Neural crest cell (in vitro differentiated cells): ENCODE measurements around the gene DLG3. TPM values are rescaled to one million over a fixed set of nuclear protein-coding genes. Genes with fewer than 3 reads are reported as not detected.

Experiments used
- DNase-seq: peaks from one replicate; pipeline ENCODE4 v3.0.0; 2021; ENCODE audit warnings: low read depth, mixed read lengths, low spot score
- H3K27ac Mint-ChIP-seq: one replicate; pipeline ENCODE4 v1.8.0; 2021; ENCODE audit warnings: mild to moderate bottlenecking, mixed read lengths; ENCODE audit not compliant: unreplicated experiment
- H3K27me3 Mint-ChIP-seq: 2 replicates; pipeline ENCODE4 v1.8.0; 2021; ENCODE audit warnings: low read depth, mild to moderate bottlenecking, mixed read lengths
- H3K36me3 Mint-ChIP-seq: 2 replicates; pipeline ENCODE4 v1.8.0; 2021; ENCODE audit warnings: low read depth, mild to moderate bottlenecking, mixed read lengths
- H3K4me1 Mint-ChIP-seq: 2 replicates; pipeline ENCODE4 v1.8.0; 2021; ENCODE audit warnings: mixed read lengths
- H3K4me3 Mint-ChIP-seq: one replicate; pipeline ENCODE4 v1.8.0; 2021; ENCODE audit warnings: mild to moderate bottlenecking, mixed read lengths
- H3K9me3 Mint-ChIP-seq: 2 replicates; pipeline ENCODE4 v1.8.0; 2021; ENCODE audit warnings: mixed read lengths
- CTCF ChIP-seq: fragments of 200-600 bp; sonication (generic); conservative IDR thresholded peaks from 2 replicates; pipeline ENCODE4 v1.5.0; 2021; ENCODE audit warnings: antibody characterized with exemption, mild to moderate bottlenecking
- total RNA-seq: library from RNA; stranded (reverse); gene quantifications from 2 replicates; pipeline ENCODE4 v1.2.1, GENCODE V29; 2021

Gene DLG3
- total RNA-seq, 1 donor from 2014 or later, result 54.3 TPM

- DNase-seq, result no peak
- H3K36me3 Mint-ChIP-seq, result peaks cover 15% of the 10 kb centered on the region
- H3K4me3 Mint-ChIP-seq, result no peak overlapping the region
- no peaks in the 10 kb centered on the region for H3K9me3 Mint-ChIP-seq
- no peak overlapping the region for H3K27ac Mint-ChIP-seq
- no peaks in the 10 kb centered on the region for H3K27me3 Mint-ChIP-seq
- peaks cover 50% of the 10 kb centered on the region for H3K4me1 Mint-ChIP-seq
- TF ChIP-seq CTCF, result no peak
Measured at GRCh38 chrX:70479922-70480659, 35.5 kb downstream of the DLG3 start.

- Mint-ChIP-seq H3K4me1 (peaks cover 50% of the 10 kb centered on the region), H3K27ac (no peak overlapping the region), H3K9me3 (no peaks in the 10 kb centered on the region), H3K36me3 (peaks cover 12% of the 10 kb centered on the region), H3K27me3 (no peaks in the 10 kb centered on the region), H3K4me3 (no peak overlapping the region)
- no peak for TF ChIP-seq CTCF
- no peak for DNase-seq
Measured at GRCh38 chrX:70480660-70481018, 36.0 kb downstream of the DLG3 start.

DNA sequence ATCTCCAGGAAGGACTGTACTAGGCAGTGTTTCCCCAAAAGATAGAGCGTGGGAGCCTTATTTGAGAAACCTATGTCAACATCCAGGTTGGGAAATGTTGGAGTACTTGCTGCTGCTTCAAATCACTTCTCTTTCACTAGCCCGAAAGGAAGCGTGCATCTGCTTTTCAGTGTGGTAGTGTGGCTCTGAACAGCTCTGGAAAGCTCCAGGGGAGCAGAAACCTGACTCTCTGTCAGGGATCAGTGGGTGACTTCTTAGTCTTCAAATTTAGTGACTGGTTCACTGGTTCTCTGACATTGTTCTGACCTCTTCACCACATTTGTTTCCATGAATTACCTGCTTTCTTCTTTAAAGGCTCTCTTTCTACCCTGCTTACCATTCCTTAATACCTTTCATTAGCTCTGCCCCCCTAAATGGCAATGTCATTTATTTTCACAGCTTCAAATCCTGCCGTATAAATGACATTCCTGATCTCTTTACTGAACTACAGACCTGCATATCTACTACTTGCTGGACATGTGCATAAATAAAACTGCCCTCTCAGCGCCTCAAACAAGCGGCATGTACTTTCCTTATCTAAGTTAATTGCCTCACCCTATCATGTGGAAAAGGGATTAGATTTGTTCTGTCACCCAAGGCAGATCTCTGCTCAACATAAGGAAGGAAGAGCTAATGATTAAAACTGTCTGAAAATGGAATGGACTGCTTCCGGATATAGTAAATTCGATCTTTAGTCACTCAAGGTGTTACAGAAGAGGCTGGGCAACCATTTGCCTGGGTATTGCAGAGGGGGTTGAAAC is 37.0 kb downstream of the DLG3 start:
- no peak for TF ChIP-seq CTCF
- Mint-ChIP-seq H3K9me3 (no peaks in the 10 kb centered on the region), H3K4me3 (no peak overlapping the region), H3K36me3 (peaks cover 17% of the 10 kb centered on the region), H3K4me1 (peaks cover 42% of the 10 kb centered on the region), H3K27me3 (no peaks in the 10 kb centered on the region), H3K27ac (no peak overlapping the region)
- no peak for DNase-seq

GRCh38 chrX:70482300-70482699 is 37.7 kb downstream of the DLG3 start:
- Mint-ChIP-seq H3K4me3 (no peak overlapping the region), H3K27ac (no peak overlapping the region), H3K36me3 (peaks cover 17% of the 10 kb centered on the region)

GRCh38 chrX:70485466-70485865 is 40.8 kb downstream of the DLG3 start:
- TF ChIP-seq CTCF, result no peak
- DNase-seq, result no peak
- Mint-ChIP-seq H3K9me3 (no peaks in the 10 kb centered on the region), H3K4me1 (peaks cover 4% of the 10 kb centered on the region), H3K36me3 (peaks cover 14% of the 10 kb centered on the region), H3K4me3 (no peak overlapping the region), H3K27me3 (no peaks in the 10 kb centered on the region), H3K27ac (no peak overlapping the region)

More at GRCh38 chrX:70482300-70482699, 37.7 kb downstream of the DLG3 start:
- TF ChIP-seq CTCF, result no peak
- H3K9me3 Mint-ChIP-seq, result no peaks in the 10 kb centered on the region
- DNase-seq, result no peak
- no peaks in the 10 kb centered on the region for H3K27me3 Mint-ChIP-seq
- peaks cover 36% of the 10 kb centered on the region for H3K4me1 Mint-ChIP-seq
